ENCODE measurements around the gene SGSM2.
"Not testable (repeated sequence)": the region's sequence is repeated elsewhere in the genome, so short reads cannot be mapped to it uniquely, and the experiment has no call there.

SGSM2 gene

DNA sequence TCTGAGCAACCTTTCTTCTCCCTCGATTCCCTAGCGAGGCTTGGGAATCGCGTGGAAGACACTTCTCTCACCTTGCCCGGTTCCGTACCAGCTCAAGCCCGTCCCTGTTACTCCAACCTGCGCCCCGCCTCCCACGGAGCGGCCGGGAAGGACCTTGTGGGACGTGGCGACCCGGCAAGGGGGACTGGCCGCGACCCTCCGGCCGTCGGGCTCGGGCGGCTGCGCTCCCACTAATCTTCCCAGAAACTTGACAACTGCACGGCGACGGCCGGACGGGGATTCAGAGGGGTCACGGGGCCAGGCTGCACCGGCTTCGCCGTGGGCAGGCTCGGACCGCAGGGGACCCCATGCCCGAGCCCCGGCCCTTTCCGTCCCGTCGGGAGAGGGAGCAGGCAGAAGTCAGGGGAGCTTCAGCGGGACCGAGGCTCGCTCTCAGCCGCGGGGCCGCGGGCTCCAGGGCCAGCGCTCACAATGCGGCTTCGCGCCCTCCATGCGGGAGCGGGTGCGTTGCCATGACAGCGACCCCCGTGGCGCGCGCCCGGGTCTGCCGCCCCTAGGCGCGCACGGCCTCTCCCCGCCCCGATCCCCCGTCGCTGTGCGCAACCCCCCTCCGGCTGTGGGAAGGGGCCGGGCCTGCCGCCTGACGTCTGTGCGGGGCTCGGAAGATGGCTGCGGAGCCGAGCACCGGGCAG, at the start of gene SGSM2:
SGSM2 (plus strand) TSS at position 650 of the 692 bp plus-strand sequence. CDS start 188 bp downstream, outside the sequence.
- H3K27ac Mint-ChIP-seq = peak within 1 kb of the TSS; percentile 85
- H3K27me3 Mint-ChIP-seq = no peaks in the 10 kb centered on the region
- H3K4me1 Mint-ChIP-seq (ENCODE audit: low read depth) = peaks cover 27% of the 10 kb centered on the region
- H3K4me3 Mint-ChIP-seq = peak within 1 kb of the TSS; percentile 94
- intact Hi-C loops (cut with micrococcal nuclease) = loop anchor here (1.0 kb wide), 1 partner anchor 34 kb away; the partner anchor contains the start of genes SMG6 and SRR
- H3K36me3 Mint-ChIP-seq (ENCODE audit: low read depth) = peaks cover 10% of the 10 kb centered on the region
- no peaks in the 10 kb centered on the region for H3K9me3 Mint-ChIP-seq

DNA sequence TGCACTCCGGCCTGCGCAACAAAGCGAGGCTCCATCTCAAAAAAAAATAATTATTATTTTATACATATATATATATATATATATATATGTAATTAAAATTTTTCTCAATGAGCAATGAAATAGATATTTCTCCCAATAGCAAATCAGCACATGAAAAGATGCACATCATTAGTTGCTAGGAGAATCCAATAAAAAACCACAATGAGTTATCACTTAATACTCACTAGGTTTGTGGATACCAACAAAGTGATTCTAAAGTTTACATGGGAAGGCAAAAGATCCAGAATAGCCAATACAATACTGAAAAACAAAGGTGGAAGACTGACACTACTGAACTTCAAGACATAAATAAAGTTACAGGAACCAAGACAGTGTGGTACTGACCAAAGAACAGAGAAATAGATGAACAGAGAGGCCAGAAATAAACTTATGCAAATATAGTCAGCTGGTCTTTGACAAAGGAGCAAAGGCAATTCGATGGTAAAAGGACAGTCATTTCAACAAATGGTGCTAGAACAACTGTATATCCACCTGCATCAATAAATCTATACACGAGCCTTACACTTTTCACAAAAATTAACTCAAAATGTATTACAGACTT, 47.3 kb upstream of the SGSM2 start:
- intact Hi-C loops (cut with micrococcal nuclease) = no loop called here
- no peak overlapping the region for H3K27ac Mint-ChIP-seq
- no peaks in the 10 kb centered on the region for H3K9me3 Mint-ChIP-seq
- H3K4me1 Mint-ChIP-seq (ENCODE audit: low read depth) = no peaks in the 10 kb centered on the region
- H3K27me3 Mint-ChIP-seq = no peaks in the 10 kb centered on the region
- H3K4me3 Mint-ChIP-seq = no peak overlapping the region
- H3K36me3 Mint-ChIP-seq (ENCODE audit: low read depth) = peaks cover 97% of the 10 kb centered on the region

DNA sequence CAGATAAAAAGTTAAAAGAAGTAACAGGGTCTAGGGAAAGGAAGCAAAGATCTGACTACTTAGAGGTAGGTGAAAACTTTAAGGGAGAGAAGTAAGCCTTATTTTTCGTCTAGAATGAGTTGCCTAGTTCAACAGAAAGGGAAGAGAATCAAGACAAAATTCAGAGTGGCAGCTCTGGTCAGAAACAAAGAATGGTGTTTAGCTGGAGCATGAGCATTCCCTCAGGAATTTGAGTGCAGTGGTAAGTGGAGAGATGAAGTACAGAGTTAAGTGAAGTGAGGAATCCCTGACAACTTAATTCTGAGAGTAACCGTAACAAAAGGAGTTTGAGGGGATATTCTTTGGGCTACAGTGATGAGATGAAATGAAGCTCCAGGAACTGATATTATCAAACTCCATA, 45.2 kb upstream of the SGSM2 start:
- Mint-ChIP-seq H3K27me3 (no peaks in the 10 kb centered on the region), H3K9me3 (no peaks in the 10 kb centered on the region), H3K36me3 (ENCODE audit: low read depth) (peaks cover 97% of the 10 kb centered on the region), H3K27ac (no peak overlapping the region), H3K4me1 (ENCODE audit: low read depth) (peaks cover 9% of the 10 kb centered on the region), H3K4me3 (no peak overlapping the region)
- intact Hi-C loops (cut with micrococcal nuclease) = no loop called here

- H3K9me3 Mint-ChIP-seq = no peaks in the 10 kb centered on the region
- no peaks in the 10 kb centered on the region for H3K27me3 Mint-ChIP-seq
- no peak overlapping the region for H3K4me3 Mint-ChIP-seq
- peaks cover 97% of the 10 kb centered on the region for H3K36me3 Mint-ChIP-seq (ENCODE audit: low read depth)
- intact Hi-C loops (cut with micrococcal nuclease) = no loop called here
- peaks cover 19% of the 10 kb centered on the region for H3K4me1 Mint-ChIP-seq (ENCODE audit: low read depth)
- no peak overlapping the region for H3K27ac Mint-ChIP-seq
These were observed 41.7 kb upstream of the SGSM2 start for GRCh38 chr17:2295575-2295974.

GRCh38 chr17:2297023-2297422, 40.3 kb upstream of the SGSM2 start:
- H3K27me3 Mint-ChIP-seq = no peaks in the 10 kb centered on the region
- H3K4me3 Mint-ChIP-seq = no peak overlapping the region
- no peaks in the 10 kb centered on the region for H3K9me3 Mint-ChIP-seq
- H3K4me1 Mint-ChIP-seq (ENCODE audit: low read depth) = peaks cover 27% of the 10 kb centered on the region
- no peak overlapping the region for H3K27ac Mint-ChIP-seq
- peaks cover 84% of the 10 kb centered on the region for H3K36me3 Mint-ChIP-seq (ENCODE audit: low read depth)
- intact Hi-C loops (cut with micrococcal nuclease) = no loop called here

- Mint-ChIP-seq H3K36me3 (ENCODE audit: low read depth) (peaks cover 69% of the 10 kb centered on the region), H3K27me3 (no peaks in the 10 kb centered on the region), H3K27ac (no peak overlapping the region), H3K4me1 (ENCODE audit: low read depth) (peaks cover 34% of the 10 kb centered on the region), H3K4me3 (no peak overlapping the region), H3K9me3 (no peaks in the 10 kb centered on the region)
- intact Hi-C loops (cut with micrococcal nuclease) = no loop called here
These were observed 38.2 kb upstream of the SGSM2 start for GRCh38 chr17:2299136-2299535.

DNA sequence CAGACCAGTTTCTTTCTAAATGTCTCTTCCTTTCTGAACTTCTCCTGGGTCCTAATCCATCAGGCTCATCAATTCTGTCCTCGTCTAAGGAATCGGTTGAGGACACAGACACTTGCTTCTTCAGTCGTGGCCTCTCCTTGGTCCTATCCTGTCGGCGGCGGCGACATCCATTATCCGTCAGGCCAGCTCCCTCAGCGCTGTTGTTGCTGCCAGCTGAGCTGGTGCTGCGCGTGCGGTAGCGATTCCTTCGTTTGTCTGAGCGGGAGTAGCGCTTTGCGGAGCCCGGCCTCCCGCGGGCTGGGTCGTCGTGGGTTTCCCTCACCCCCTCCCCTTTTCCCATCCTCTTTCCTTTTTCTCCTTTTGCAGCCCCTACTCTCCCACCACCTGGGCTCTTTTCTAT, 37.5 kb upstream of the SGSM2 start:
- Mint-ChIP-seq H3K4me3 (no peak overlapping the region), H3K36me3 (ENCODE audit: low read depth) (peaks cover 63% of the 10 kb centered on the region), H3K9me3 (no peaks in the 10 kb centered on the region), H3K27ac (no peak overlapping the region), H3K27me3 (no peaks in the 10 kb centered on the region), H3K4me1 (ENCODE audit: low read depth) (peaks cover 39% of the 10 kb centered on the region)
- intact Hi-C loops (cut with micrococcal nuclease) = no loop called here

GRCh38 chr17:2302778-2303203, 34.5 kb upstream of the SGSM2 start:
- peaks cover 44% of the 10 kb centered on the region for H3K4me1 Mint-ChIP-seq (ENCODE audit: low read depth)
- H3K4me3 Mint-ChIP-seq = peak overlapping the region; percentile 83
- H3K36me3 Mint-ChIP-seq (ENCODE audit: low read depth) = peaks cover 44% of the 10 kb centered on the region
- H3K9me3 Mint-ChIP-seq = no peaks in the 10 kb centered on the region
- peak overlapping the region; percentile 84 for H3K27ac Mint-ChIP-seq
- intact Hi-C loops (cut with micrococcal nuclease) = loop anchor here (1.0 kb wide), 1 partner anchor 34 kb away; the partner anchor contains the start of gene TSR1
- H3K27me3 Mint-ChIP-seq = no peaks in the 10 kb centered on the region

- H3K9me3 Mint-ChIP-seq = no peaks in the 10 kb centered on the region
- peak within 1 kb of the TSS; percentile 83 for H3K4me3 Mint-ChIP-seq
- peaks cover 39% of the 10 kb centered on the region for H3K36me3 Mint-ChIP-seq (ENCODE audit: low read depth)
- no peaks in the 10 kb centered on the region for H3K27me3 Mint-ChIP-seq
- H3K27ac Mint-ChIP-seq = peak within 1 kb of the TSS; percentile 84
- intact Hi-C loops (cut with micrococcal nuclease) = loop anchor here (1.0 kb wide), 1 partner anchor 33 kb away; the partner anchor contains the start of gene TSR1
- peaks cover 44% of the 10 kb centered on the region for H3K4me1 Mint-ChIP-seq (ENCODE audit: low read depth)
These were observed 33.8 kb upstream of the SGSM2 start, which contains the start of the genes SMG6 and SRR for GRCh38 chr17:2303204-2304188. Gene SMG6, minus strand, starts transcription at chr17:2303785. Its CDS starts 65 bp downstream, at chr17:2303720. Gene SRR, plus strand, starts transcription at chr17:2303950. Its CDS starts 11,611 bp downstream, at chr17:2315561.

DNA sequence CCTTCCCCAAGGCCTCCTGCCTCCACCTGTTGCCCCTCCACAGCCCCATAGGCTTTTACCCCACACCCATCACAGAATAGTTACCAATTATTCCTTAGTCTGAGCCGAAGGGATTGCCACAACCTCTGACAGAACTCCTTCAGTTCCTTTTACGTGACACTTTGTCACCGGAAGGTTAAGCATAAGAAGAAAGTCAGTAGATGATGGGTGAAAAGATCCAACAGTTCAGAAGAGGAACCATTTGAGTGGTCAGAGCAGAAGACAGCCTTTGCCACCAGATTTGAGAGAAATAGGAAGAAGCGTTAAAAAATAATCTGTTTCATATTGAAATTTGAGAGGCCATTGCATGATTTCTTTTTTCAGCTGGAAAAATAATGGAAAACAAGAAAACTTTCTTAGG, 32.4 kb upstream of the SGSM2 start:
- peak overlapping the region; percentile 59 for H3K27ac Mint-ChIP-seq
- no peaks in the 10 kb centered on the region for H3K9me3 Mint-ChIP-seq

DNA sequence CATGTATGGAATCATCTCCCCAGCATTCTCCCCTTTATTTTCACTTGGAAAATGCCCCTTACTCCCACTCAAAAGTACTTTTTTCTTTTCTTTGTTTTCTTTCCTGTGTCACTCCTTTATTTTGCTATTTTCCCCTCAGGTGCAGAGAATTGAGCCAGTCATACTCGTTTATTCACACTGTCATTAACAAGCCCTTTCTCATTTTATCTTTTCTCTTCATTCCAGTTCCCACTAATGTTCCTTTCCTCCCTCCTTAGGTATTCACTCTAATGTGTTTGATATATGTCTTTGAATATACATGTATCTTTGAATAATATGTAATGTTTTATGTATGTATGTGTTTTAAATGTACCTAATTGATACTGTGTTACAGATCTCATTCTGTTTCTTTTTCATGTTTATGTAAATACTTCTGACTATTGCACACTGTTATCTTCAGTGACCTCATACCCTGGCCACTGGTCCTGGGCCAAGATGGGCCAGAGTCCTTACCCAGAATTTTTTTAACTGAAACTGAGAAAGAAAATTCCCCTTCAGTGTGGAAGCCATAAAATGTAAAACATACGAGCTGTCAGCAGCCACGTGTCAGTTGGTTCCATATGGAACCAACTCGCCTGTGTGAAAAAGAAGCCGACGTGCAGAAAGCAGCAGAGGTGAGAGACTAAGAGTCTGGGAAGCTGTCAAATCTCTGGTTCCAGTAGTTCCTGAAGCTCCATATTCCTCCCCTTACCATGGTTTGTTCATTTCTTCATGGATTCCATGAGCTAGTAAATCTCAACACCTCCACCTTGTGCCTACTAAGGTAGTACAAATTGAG, 27.8 kb upstream of the SGSM2 start:
- no peak overlapping the region for H3K4me3 Mint-ChIP-seq
- intact Hi-C loops (cut with micrococcal nuclease) = no loop called here
- H3K27me3 Mint-ChIP-seq = no peaks in the 10 kb centered on the region
- H3K27ac Mint-ChIP-seq = no peak overlapping the region
- peaks cover 18% of the 10 kb centered on the region for H3K36me3 Mint-ChIP-seq (ENCODE audit: low read depth)
- peaks cover 22% of the 10 kb centered on the region for H3K4me1 Mint-ChIP-seq (ENCODE audit: low read depth)
- H3K9me3 Mint-ChIP-seq = no peaks in the 10 kb centered on the region

More for the DNA sequence above, 32.4 kb upstream of the SGSM2 start:
- no peaks in the 10 kb centered on the region for H3K27me3 Mint-ChIP-seq
- H3K4me1 Mint-ChIP-seq (ENCODE audit: low read depth) = peaks cover 44% of the 10 kb centered on the region
- H3K4me3 Mint-ChIP-seq = peak overlapping the region; percentile 60
- H3K36me3 Mint-ChIP-seq (ENCODE audit: low read depth) = peaks cover 31% of the 10 kb centered on the region
- intact Hi-C loops (cut with micrococcal nuclease) = no loop called here

- Mint-ChIP-seq H3K36me3 (ENCODE audit: low read depth) (peaks cover 7% of the 10 kb centered on the region), H3K4me1 (ENCODE audit: low read depth) (no peaks in the 10 kb centered on the region), H3K4me3 (no peak overlapping the region), H3K9me3 (no peaks in the 10 kb centered on the region), H3K27me3 (no peaks in the 10 kb centered on the region), H3K27ac (no peak overlapping the region)
- intact Hi-C loops (cut with micrococcal nuclease) = no loop called here
These were observed 24.6 kb upstream of the SGSM2 start for GRCh38 chr17:2312736-2313135.

- intact Hi-C loops (cut with micrococcal nuclease); H3K27me3 Mint-ChIP-seq; H3K27ac Mint-ChIP-seq; H3K9me3 Mint-ChIP-seq; H3K4me3 Mint-ChIP-seq: not testable (repeated sequence)
- Mint-ChIP-seq H3K36me3 (ENCODE audit: low read depth) (peaks cover 17% of the 10 kb centered on the region), H3K4me1 (ENCODE audit: low read depth) (peaks cover 16% of the 10 kb centered on the region)
These were observed 20.4 kb upstream of the SGSM2 start for GRCh38 chr17:2316916-2317205.
